CD8-positive, alpha-beta memory T cell (primary cell): ENCODE data around the gene ATPAF2. TPM values are rescaled to one million over a fixed set of nuclear protein-coding genes. Genes with fewer than 3 reads are reported as not detected.
A peak's percentile ranks its signal among the peaks of the same experiment; 100 is the strongest.

ENCODE experiments used
- CTCF ChIA-PET: fragments of 350-600 bp; sonication (Branson Sonifier 250); formaldehyde crosslinking; loops from one replicate; lab custom pipeline; 2021; ENCODE audit warnings: antibody characterized with exemption; lab: Charles Lee
- POLR2A ChIA-PET: fragments of 350-600 bp; sonication (Branson Sonifier 250); formaldehyde crosslinking; loops from one replicate; lab custom pipeline; 2021; ENCODE audit warnings: antibody characterized with exemption; lab: Charles Lee
- DNase-seq, 5 donors: peaks; one replicate each; pipeline versions ENCODE4 v3.0.0 to v3.0.0-alpha.2; 2020 to 2022; ENCODE audit warnings: mixed read lengths in 1 of 5
- H3K27ac ChIP-seq: one replicate; pipeline ENCODE4 v1.7.0; 2013; ENCODE audit warnings: low read depth, mild to moderate bottlenecking, low read length, moderate library complexity
- H3K27me3 ChIP-seq: 2 replicates; pipeline ENCODE4 v1.7.0; 2013; ENCODE audit warnings: low read length, mild to moderate bottlenecking; ENCODE audit not compliant: insufficient read depth, poor library complexity, severe bottlenecking
- H3K36me3 ChIP-seq: 2 replicates; pipeline ENCODE4 v1.7.0; 2013; ENCODE audit warnings: mild to moderate bottlenecking, low read length, moderate library complexity; ENCODE audit not compliant: insufficient read depth
- H3K4me1 ChIP-seq: 2 replicates; pipeline ENCODE4 v1.7.0; 2013; ENCODE audit warnings: mild to moderate bottlenecking, low read length, moderate library complexity; ENCODE audit not compliant: insufficient read depth
- H3K4me3 ChIP-seq: 2 replicates; pipeline ENCODE4 v1.7.0; 2013; ENCODE audit warnings: mild to moderate bottlenecking, low read length
- H3K9me3 ChIP-seq: 2 replicates; pipeline ENCODE4 v1.7.0; 2013; ENCODE audit warnings: mild to moderate bottlenecking, low read length
- H3K27ac Mint-ChIP-seq, 8 donors: one replicate each; pipeline ENCODE4 v1.8.0; 2020 to 2021; ENCODE audit warnings: mixed read lengths in 8 of 8, mild to moderate bottlenecking in 6 of 8, inconsistent platforms in 3 of 8, moderate library complexity in 3 of 8
- H3K27me3 Mint-ChIP-seq, 2 donors: one replicate each; pipeline ENCODE4 v1.8.0; 2020 to 2021; ENCODE audit warnings: mixed read lengths in 2 of 2, mild to moderate bottlenecking in 1 of 2, moderate library complexity in 1 of 2
- H3K36me3 Mint-ChIP-seq, 3 donors: one replicate each; pipeline ENCODE4 v1.8.0; 2020 to 2021; ENCODE audit warnings: mixed read lengths in 3 of 3, inconsistent platforms in 1 of 3, mild to moderate bottlenecking in 1 of 3
- H3K4me1 Mint-ChIP-seq, 3 donors: one replicate each; pipeline ENCODE4 v1.8.0; 2020 to 2021; ENCODE audit warnings: mixed read lengths in 3 of 3, inconsistent platforms in 1 of 3, mild to moderate bottlenecking in 1 of 3
- H3K4me3 Mint-ChIP-seq, 7 donors: one replicate each; pipeline ENCODE4 v1.8.0; 2020 to 2021; ENCODE audit warnings: mixed read lengths in 7 of 7, mild to moderate bottlenecking in 6 of 7, moderate library complexity in 4 of 7, inconsistent platforms in 2 of 7
- H3K9me3 Mint-ChIP-seq, 5 donors: one replicate each; pipeline ENCODE4 v1.8.0; 2020 to 2022; ENCODE audit warnings: mixed read lengths in 5 of 5, mild to moderate bottlenecking in 3 of 5, moderate library complexity in 2 of 5, inconsistent platforms in 1 of 5
- polyA plus RNA-seq: library from polyadenylated mRNA; unstranded; fragments of 300-500 nt; fragmentation: Illumina TruSeq; gene quantifications from one replicate; pipeline ENCODE4 v1.2.3, GENCODE V29; 2021
- total RNA-seq, 2 experiments: library from RNA; stranded (reverse); gene quantifications; one replicate each; pipeline ENCODE4 v1.2.3, GENCODE V29; 2021

The ATPAF2 gene
- total and polyA plus RNA-seq, 3 experiments from 2014 or later = 16.0 to 33.4 (median 30.4) TPM

- Histone ChIP-seq H3K27me3 (no peaks in the 10 kb centered on the region), H3K27ac (peak overlapping the region; percentile 26), H3K9me3 (no peaks in the 10 kb centered on the region), H3K36me3 (no peaks in the 10 kb centered on the region), H3K4me1 (peaks cover 7% of the 10 kb centered on the region), H3K4me3 (no peak overlapping the region)
- DNase-seq = no peak
- H3K4me1 Mint-ChIP-seq = peaks cover 12 to 13% (median 13%) of the 10 kb centered on the region in 3 donors
- CTCF ChIA-PET = no interaction called here
- no peaks in the 10 kb centered on the region for H3K9me3 Mint-ChIP-seq
- POLR2A ChIA-PET = interaction anchor here (0.9 kb wide), 1 partner anchor 12 kb away, joined by 3 read pairs; no protein-coding TSS in a partner anchor
- H3K36me3 Mint-ChIP-seq = peaks cover 0 to 13% (median 9%) of the 10 kb centered on the region in 3 donors
- H3K27ac Mint-ChIP-seq = peak overlapping the region in 1 of 8 donors; percentile 58
- H3K4me3 Mint-ChIP-seq = no peak overlapping the region
- H3K27me3 Mint-ChIP-seq = peaks cover 8 to 13% of the 10 kb centered on the region in 2 donors
Measured at GRCh38 chr17:18070861-18071340, 31.9 kb upstream of the ATPAF2 start.

DNA sequence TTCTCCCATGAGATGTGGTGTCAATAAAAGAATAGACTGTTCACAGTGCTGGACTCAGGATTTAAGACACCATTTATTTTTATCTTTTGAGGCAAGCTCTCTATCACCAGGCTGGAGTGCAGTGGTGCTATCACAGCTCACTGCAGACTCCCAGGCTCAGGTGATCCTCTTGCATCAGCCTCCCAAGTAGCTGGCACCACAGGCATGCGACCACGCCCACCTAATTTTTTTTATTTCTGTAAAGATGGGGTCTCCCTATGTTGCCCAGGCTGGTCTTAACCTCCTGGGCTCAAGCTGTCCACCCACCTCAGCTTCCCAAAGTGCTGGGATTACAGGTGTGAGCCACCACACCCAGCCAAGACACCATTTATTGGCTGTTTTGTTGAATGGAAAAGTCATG lies 30.1 kb upstream of the ATPAF2 start:
- Mint-ChIP-seq H3K27ac (no peak overlapping the region), H3K27me3 (no peaks in the 10 kb centered on the region), H3K9me3 (no peaks in the 10 kb centered on the region), H3K4me1 (peaks cover 12 to 13% (median 13%) of the 10 kb centered on the region in 3 donors), H3K36me3 (peaks cover 0 to 30% (median 13%) of the 10 kb centered on the region in 3 donors), H3K4me3 (no peak overlapping the region)
- no peaks in the 10 kb centered on the region for H3K9me3 ChIP-seq
- H3K4me1 ChIP-seq = peaks cover 7% of the 10 kb centered on the region
- H3K27me3 ChIP-seq = no peaks in the 10 kb centered on the region
- H3K36me3 ChIP-seq = no peaks in the 10 kb centered on the region
- CTCF ChIA-PET = no interaction called here
- H3K27ac ChIP-seq = no peak overlapping the region
- DNase-seq = no peak
- H3K4me3 ChIP-seq = no peak overlapping the region
- POLR2A ChIA-PET = no interaction called here

GRCh38 chr17:18066866-18067265 lies 27.9 kb upstream of the ATPAF2 start:
- H3K9me3 Mint-ChIP-seq = no peaks in the 10 kb centered on the region
- H3K4me3 ChIP-seq = no peak overlapping the region
- H3K36me3 Mint-ChIP-seq = peaks cover 0 to 49% (median 13%) of the 10 kb centered on the region in 3 donors
- H3K4me3 Mint-ChIP-seq = no peak overlapping the region
- peaks cover 7% of the 10 kb centered on the region for H3K4me1 ChIP-seq
- POLR2A ChIA-PET = no interaction called here
- H3K27me3 Mint-ChIP-seq = no peaks in the 10 kb centered on the region
- no peak overlapping the region for H3K27ac Mint-ChIP-seq
- CTCF ChIA-PET = no interaction called here
- H3K27me3 ChIP-seq = no peaks in the 10 kb centered on the region
- peaks cover 6% of the 10 kb centered on the region for H3K36me3 ChIP-seq
- no peak for DNase-seq
- no peaks in the 10 kb centered on the region for H3K9me3 ChIP-seq
- H3K27ac ChIP-seq = no peak overlapping the region
- peaks cover 12 to 13% (median 12%) of the 10 kb centered on the region in 3 donors for H3K4me1 Mint-ChIP-seq

GRCh38 chr17:18065546-18065945 lies 26.6 kb upstream of the ATPAF2 start:
- H3K4me3 ChIP-seq = no peak overlapping the region
- H3K27me3 Mint-ChIP-seq = no peaks in the 10 kb centered on the region
- H3K36me3 ChIP-seq = peaks cover 9% of the 10 kb centered on the region
- no peak overlapping the region for H3K4me3 Mint-ChIP-seq
- POLR2A ChIA-PET = no interaction called here
- no peak for DNase-seq
- no peaks in the 10 kb centered on the region for H3K9me3 ChIP-seq
- no peaks in the 10 kb centered on the region for H3K27me3 ChIP-seq
- H3K36me3 Mint-ChIP-seq = peaks cover 0 to 60% (median 13%) of the 10 kb centered on the region in 3 donors
- H3K9me3 Mint-ChIP-seq = no peaks in the 10 kb centered on the region
- CTCF ChIA-PET = no interaction called here
- H3K27ac ChIP-seq = no peak overlapping the region
- H3K4me1 Mint-ChIP-seq = no peaks in the 10 kb centered on the region
- H3K4me1 ChIP-seq = no peaks in the 10 kb centered on the region
- no peak overlapping the region for H3K27ac Mint-ChIP-seq

GRCh38 chr17:18064053-18064452 lies 25.1 kb upstream of the ATPAF2 start:
- Histone ChIP-seq H3K4me3 (no peak overlapping the region), H3K36me3 (peaks cover 14% of the 10 kb centered on the region), H3K9me3 (no peaks in the 10 kb centered on the region), H3K4me1 (no peaks in the 10 kb centered on the region), H3K27me3 (no peaks in the 10 kb centered on the region), H3K27ac (no peak overlapping the region)
- Mint-ChIP-seq H3K9me3 (no peaks in the 10 kb centered on the region), H3K27ac (peak overlapping the region in 1 of 8 donors; percentile 4), H3K4me3 (no peak overlapping the region), H3K36me3 (peaks cover 0 to 70% (median 16%) of the 10 kb centered on the region in 3 donors), H3K4me1 (no peaks in the 10 kb centered on the region), H3K27me3 (no peaks in the 10 kb centered on the region)
- DNase-seq = no peak
- POLR2A ChIA-PET = no interaction called here
- CTCF ChIA-PET = no interaction called here

GRCh38 chr17:18059283-18059682 lies 20.3 kb upstream of the ATPAF2 start:
- Histone ChIP-seq H3K9me3 (no peaks in the 10 kb centered on the region), H3K27me3 (no peaks in the 10 kb centered on the region), H3K4me3 (no peak overlapping the region), H3K27ac (no peak overlapping the region), H3K4me1 (no peaks in the 10 kb centered on the region), H3K36me3 (peaks cover 21% of the 10 kb centered on the region)
- no peaks in the 10 kb centered on the region for H3K27me3 Mint-ChIP-seq
- peak overlapping the region in 3 of 8 donors; percentile 22 to 81 (median 23) for H3K27ac Mint-ChIP-seq
- H3K9me3 Mint-ChIP-seq = no peaks in the 10 kb centered on the region
- no peak overlapping the region for H3K4me3 Mint-ChIP-seq
- ChIA-PET POLR2A (interaction anchor here (0.8 kb wide), 1 partner anchor 12 kb away, joined by 3 read pairs; no protein-coding TSS in a partner anchor), CTCF (no interaction called here)
- no peak for DNase-seq
- no peaks in the 10 kb centered on the region for H3K4me1 Mint-ChIP-seq
- peaks cover 0 to 83% (median 7%) of the 10 kb centered on the region in 3 donors for H3K36me3 Mint-ChIP-seq

DNA sequence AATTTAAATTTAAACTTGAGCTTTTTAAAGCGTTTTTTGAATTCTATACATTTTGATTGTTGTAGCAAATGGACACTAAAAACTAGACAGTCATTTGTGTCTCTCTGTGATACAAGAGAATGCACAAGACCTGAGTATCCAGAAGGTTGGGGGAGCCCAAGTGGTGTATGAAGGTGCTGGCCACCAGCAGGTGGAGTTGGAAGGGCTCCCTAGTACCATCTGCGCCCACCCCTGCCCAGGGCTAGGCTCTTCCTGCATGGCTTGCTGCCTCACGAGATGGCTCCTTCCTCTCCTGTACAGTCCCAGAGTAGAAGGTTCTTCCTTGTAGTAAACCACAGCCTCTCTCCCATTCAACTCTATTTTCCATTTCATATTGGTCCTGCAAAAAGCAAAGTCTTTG lies 17.2 kb upstream of the ATPAF2 start:
- Histone ChIP-seq H3K4me1 (no peaks in the 10 kb centered on the region), H3K27me3 (no peaks in the 10 kb centered on the region), H3K9me3 (no peaks in the 10 kb centered on the region), H3K27ac (no peak overlapping the region), H3K36me3 (peaks cover 16% of the 10 kb centered on the region), H3K4me3 (no peak overlapping the region)
- H3K9me3 Mint-ChIP-seq = no peaks in the 10 kb centered on the region
- no peaks in the 10 kb centered on the region for H3K27me3 Mint-ChIP-seq
- no peaks in the 10 kb centered on the region for H3K4me1 Mint-ChIP-seq
- DNase-seq = no peak
- ChIA-PET POLR2A (interaction anchor here (0.6 kb wide), 1 partner anchor 12 kb away, joined by 3 read pairs; no protein-coding TSS in a partner anchor), CTCF (no interaction called here)
- H3K27ac Mint-ChIP-seq = no peak overlapping the region
- H3K36me3 Mint-ChIP-seq = peaks cover 0 to 68% (median 12%) of the 10 kb centered on the region in 3 donors
- H3K4me3 Mint-ChIP-seq = no peak overlapping the region

DNA sequence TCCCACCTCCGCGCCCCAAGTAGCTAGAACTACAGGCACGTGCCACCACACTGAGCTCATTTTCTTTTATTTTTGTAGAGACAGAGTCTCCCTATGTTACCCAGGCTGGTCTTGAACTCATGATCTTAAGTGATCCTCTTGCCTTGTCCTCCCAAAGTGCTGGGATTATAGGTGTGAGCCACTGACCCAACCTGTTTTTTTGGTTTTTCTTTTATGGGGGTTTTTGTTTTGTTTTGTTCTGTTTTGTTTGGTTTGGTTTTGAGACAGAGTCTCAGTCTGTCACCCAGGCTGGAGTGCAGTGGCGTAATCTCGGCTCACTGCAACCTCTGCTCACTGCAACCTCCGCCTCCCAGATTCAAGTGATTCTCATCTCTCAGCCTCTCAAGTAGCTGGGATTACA lies 16.6 kb upstream of the ATPAF2 start:
- Histone ChIP-seq H3K27ac (no peak overlapping the region), H3K9me3 (no peaks in the 10 kb centered on the region), H3K36me3 (peaks cover 16% of the 10 kb centered on the region), H3K4me3 (no peak overlapping the region), H3K27me3 (no peaks in the 10 kb centered on the region), H3K4me1 (no peaks in the 10 kb centered on the region)
- no peaks in the 10 kb centered on the region for H3K27me3 Mint-ChIP-seq
- H3K27ac Mint-ChIP-seq = no peak overlapping the region
- H3K4me3 Mint-ChIP-seq = no peak overlapping the region
- peaks cover 0 to 65% (median 14%) of the 10 kb centered on the region in 3 donors for H3K36me3 Mint-ChIP-seq
- H3K4me1 Mint-ChIP-seq = no peaks in the 10 kb centered on the region
- ChIA-PET CTCF (no interaction called here), POLR2A (no interaction called here)
- no peak for DNase-seq
- no peaks in the 10 kb centered on the region for H3K9me3 Mint-ChIP-seq
